Measurements from ENCODE around the gene PA2G4. TPM values are rescaled to one million over a fixed set of nuclear protein-coding genes. Genes with fewer than 3 reads are reported as not detected.
A peak's percentile ranks its signal among the peaks of the same experiment; 100 is the strongest.

Gene PA2G4
- total and polyA plus RNA-seq, 2 donors (not counting 1 experiment from before 2014, with no cell fraction given), result 92.2 to 202 TPM

DNA sequence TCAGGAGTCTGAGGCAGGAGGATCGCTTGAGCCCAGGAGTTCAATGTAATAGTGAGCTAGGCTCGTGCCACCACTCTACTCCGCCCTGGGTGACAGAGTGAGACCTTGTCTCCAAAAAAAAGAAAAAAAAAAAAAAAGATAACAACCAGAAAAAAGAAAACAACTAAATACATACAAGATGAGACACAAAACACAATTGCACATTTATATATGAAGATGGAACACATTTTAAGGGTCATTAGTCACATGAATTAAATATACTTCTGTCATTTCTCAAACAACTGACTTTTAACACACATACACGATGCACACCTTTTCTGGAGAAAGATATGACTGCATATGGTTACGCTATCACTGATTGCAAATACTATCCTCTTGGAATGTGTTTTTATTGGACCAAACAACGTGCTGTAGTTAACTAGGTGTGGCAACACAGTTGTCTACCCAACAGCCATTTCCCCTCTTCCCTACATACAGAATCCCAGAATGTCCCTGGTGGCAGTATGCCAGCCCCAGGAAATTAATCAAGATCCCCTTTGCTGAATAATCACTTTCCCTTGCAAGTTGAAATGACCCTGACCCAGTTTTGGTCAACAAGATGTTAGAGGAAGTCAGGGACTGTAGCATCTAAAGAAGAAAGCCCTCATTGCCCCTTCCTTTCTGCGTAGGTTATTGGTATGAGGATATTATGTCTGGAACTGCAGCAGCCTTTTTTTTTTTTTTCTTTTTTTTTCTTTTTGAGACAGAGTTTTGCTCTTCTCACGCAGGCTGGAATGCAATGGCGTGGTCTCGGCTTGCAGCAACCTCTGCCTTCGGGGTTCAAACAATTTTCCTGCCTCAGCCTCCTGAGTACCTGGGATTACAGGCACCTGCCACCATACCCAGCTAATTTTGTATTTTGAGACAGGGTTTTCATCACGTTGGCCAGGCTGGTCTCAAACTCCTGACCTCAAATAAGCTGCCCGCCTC, 42.4 kb downstream of the PA2G4 start:
- no peak for TF ChIP-seq EZH2 (IDR thresholded peaks at IDR 0.05; ENCODE audit: low read length, missing control alignments)
- TF ChIP-seq, protein P1, sequence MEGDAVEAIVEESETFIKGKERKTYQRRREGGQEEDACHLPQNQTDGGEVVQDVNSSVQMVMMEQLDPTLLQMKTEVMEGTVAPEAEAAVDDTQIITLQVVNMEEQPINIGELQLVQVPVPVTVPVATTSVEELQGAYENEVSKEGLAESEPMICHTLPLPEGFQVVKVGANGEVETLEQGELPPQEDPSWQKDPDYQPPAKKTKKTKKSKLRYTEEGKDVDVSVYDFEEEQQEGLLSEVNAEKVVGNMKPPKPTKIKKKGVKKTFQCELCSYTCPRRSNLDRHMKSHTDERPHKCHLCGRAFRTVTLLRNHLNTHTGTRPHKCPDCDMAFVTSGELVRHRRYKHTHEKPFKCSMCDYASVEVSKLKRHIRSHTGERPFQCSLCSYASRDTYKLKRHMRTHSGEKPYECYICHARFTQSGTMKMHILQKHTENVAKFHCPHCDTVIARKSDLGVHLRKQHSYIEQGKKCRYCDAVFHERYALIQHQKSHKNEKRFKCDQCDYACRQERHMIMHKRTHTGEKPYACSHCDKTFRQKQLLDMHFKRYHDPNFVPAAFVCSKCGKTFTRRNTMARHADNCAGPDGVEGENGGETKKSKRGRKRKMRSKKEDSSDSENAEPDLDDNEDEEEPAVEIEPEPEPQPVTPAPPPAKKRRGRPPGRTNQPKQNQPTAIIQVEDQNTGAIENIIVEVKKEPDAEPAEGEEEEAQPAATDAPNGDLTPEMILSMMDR (conservative IDR thresholded peaks at IDR 0.05 in 1 of 2, IDR thresholded peaks at IDR 0.05 in 1 of 2; ENCODE audit: low read depth in 1 of 2, low read length in 2 of 2), result no peak
- peaks cover 5% of the 10 kb centered on the region for H3K4me1 ChIP-seq (ENCODE audit: control insufficient read depth, extremely low read depth, insufficient read depth, low read length)
- no peak overlapping the region for H3K27ac ChIP-seq (ENCODE audit: insufficient read depth, low read length)
- H3K27me3 ChIP-seq (ENCODE audit: control insufficient read depth, insufficient read depth, low read length), result no peaks in the 10 kb centered on the region
- H2AFZ ChIP-seq (ENCODE audit: low read length), result no peak overlapping the region
- no peak overlapping the region for H3K4me2 ChIP-seq (ENCODE audit: extremely low read depth, insufficient read depth, low read length)
- no peaks in the 10 kb centered on the region for H4K20me1 ChIP-seq (ENCODE audit: control insufficient read depth, extremely low read depth, insufficient read depth, low read length)
- no peaks in the 10 kb centered on the region for H3K79me2 ChIP-seq (ENCODE audit: control insufficient read depth, insufficient read depth, low read length)
- no peak overlapping the region for H3K9ac ChIP-seq (ENCODE audit: insufficient read depth, low read length)
- no peak overlapping the region for H3K4me3 ChIP-seq (replicated peaks in 1 of 4; ENCODE audit: control extremely low read depth in 1 of 4, insufficient read depth in 1 of 4, low read depth in 3 of 4, low read length in 4 of 4)
- DNase-seq (ENCODE audit: low read depth in 2 of 2), result peak; percentile 30 to 72
- peaks cover 14% of the 10 kb centered on the region for H3K36me3 ChIP-seq (ENCODE audit: control insufficient read depth, insufficient read depth, low read length)
- no peaks in the 10 kb centered on the region for H3K9me3 ChIP-seq (ENCODE audit: control insufficient read depth, insufficient read depth, low read depth, low read length)

DNA sequence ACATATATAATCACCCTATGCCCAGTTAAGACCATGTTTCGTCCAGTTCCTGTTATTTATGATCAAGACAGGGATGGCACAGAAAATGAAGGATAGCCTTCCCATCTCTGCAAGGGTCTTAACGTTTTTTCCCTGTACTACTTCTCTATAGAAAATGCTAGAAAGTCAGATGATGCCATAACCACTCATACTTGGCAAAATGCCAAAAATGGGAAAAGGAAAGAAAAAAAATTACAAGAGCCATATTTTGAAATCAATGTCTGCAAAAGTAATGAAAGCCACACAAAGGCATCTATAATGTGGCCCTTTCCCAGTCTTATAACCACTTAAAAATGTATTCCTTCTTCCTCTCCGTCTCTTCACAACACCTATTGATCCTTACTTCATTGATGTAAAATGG, 46.2 kb downstream of the PA2G4 start:
- peak; percentile 24 to 66 for DNase-seq (ENCODE audit: low read depth in 2 of 2)
- peaks cover 13% of the 10 kb centered on the region for H3K4me1 ChIP-seq (ENCODE audit: control insufficient read depth, extremely low read depth, insufficient read depth, low read length)
- no peak overlapping the region for H3K9ac ChIP-seq (ENCODE audit: insufficient read depth, low read length)
- H3K9me3 ChIP-seq (ENCODE audit: control insufficient read depth, insufficient read depth, low read depth, low read length), result no peaks in the 10 kb centered on the region
- no peaks in the 10 kb centered on the region for H3K27me3 ChIP-seq (ENCODE audit: control insufficient read depth, insufficient read depth, low read length)
- H3K36me3 ChIP-seq (ENCODE audit: control insufficient read depth, insufficient read depth, low read length), result no peaks in the 10 kb centered on the region
- no peak overlapping the region for H3K4me2 ChIP-seq (ENCODE audit: extremely low read depth, insufficient read depth, low read length)
- H2AFZ ChIP-seq (ENCODE audit: low read length), result no peak overlapping the region
- no peak overlapping the region for H3K4me3 ChIP-seq (replicated peaks in 1 of 4; ENCODE audit: control extremely low read depth in 1 of 4, insufficient read depth in 1 of 4, low read depth in 3 of 4, low read length in 4 of 4)
- no peak overlapping the region for H3K27ac ChIP-seq (ENCODE audit: insufficient read depth, low read length)
- no peaks in the 10 kb centered on the region for H4K20me1 ChIP-seq (ENCODE audit: control insufficient read depth, extremely low read depth, insufficient read depth, low read length)
- TF ChIP-seq, protein P1 (conservative IDR thresholded peaks at IDR 0.05 in 1 of 2, IDR thresholded peaks at IDR 0.05 in 1 of 2; ENCODE audit: low read depth in 1 of 2, low read length in 2 of 2), result no peak
- no peak for TF ChIP-seq EZH2 (IDR thresholded peaks at IDR 0.05; ENCODE audit: low read length, missing control alignments)
- H3K79me2 ChIP-seq (ENCODE audit: control insufficient read depth, insufficient read depth, low read length), result peaks cover 5% of the 10 kb centered on the region

DNA sequence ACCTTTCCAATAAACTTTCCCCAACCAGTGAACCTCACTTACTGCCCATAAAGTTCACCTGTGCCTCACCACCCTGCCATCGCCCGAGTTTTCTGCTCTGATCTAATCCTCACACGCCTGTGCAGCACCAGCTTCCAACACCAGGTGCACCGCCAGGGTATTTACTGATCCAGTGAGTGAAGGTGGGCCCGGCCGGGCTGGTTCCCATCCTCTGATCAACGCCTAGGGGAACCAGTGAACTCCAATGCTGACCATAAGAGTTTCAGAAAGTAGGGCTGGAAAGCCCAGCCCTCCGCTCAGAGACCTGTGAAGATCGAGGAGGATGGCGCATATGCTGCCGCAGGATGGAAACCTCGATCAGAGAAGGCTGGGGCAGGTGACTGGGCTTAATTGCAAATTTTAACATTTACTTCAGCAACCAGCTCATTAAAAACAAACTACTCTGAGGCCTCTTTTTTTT, 47.3 kb downstream of the PA2G4 start:
- Histone ChIP-seq H3K79me2 (ENCODE audit: control insufficient read depth, insufficient read depth, low read length) (peaks cover 5% of the 10 kb centered on the region), H3K4me3 (replicated peaks in 1 of 4; ENCODE audit: control extremely low read depth in 1 of 4, insufficient read depth in 1 of 4, low read depth in 3 of 4, low read length in 4 of 4) (peak overlapping the region; percentile 53 to 83 (median 68)), H3K4me2 (ENCODE audit: extremely low read depth, insufficient read depth, low read length) (peak overlapping the region; percentile 92), H3K4me1 (ENCODE audit: control insufficient read depth, extremely low read depth, insufficient read depth, low read length) (peaks cover 13% of the 10 kb centered on the region), H3K9ac (ENCODE audit: insufficient read depth, low read length) (peak overlapping the region; percentile 46), H4K20me1 (ENCODE audit: control insufficient read depth, extremely low read depth, insufficient read depth, low read length) (no peaks in the 10 kb centered on the region), H2AFZ (ENCODE audit: low read length) (peak overlapping the region; percentile 65), H3K27me3 (ENCODE audit: control insufficient read depth, insufficient read depth, low read length) (no peaks in the 10 kb centered on the region), H3K9me3 (ENCODE audit: control insufficient read depth, insufficient read depth, low read depth, low read length) (no peaks in the 10 kb centered on the region), H3K36me3 (ENCODE audit: control insufficient read depth, insufficient read depth, low read length) (no peaks in the 10 kb centered on the region), H3K27ac (ENCODE audit: insufficient read depth, low read length) (peak overlapping the region; percentile 76)
- DNase-seq (ENCODE audit: low read depth in 2 of 2), result peak in 1 of 2 donors; percentile 23
- no peak for TF ChIP-seq EZH2 (IDR thresholded peaks at IDR 0.05; ENCODE audit: low read length, missing control alignments)
- TF ChIP-seq, protein P1 (conservative IDR thresholded peaks at IDR 0.05 in 1 of 2, IDR thresholded peaks at IDR 0.05 in 1 of 2; ENCODE audit: low read depth in 1 of 2, low read length in 2 of 2), result peak; percentile 19 to 39
